Caco-2 (cell line): ENCODE data around the gene C22orf23. TPM values are rescaled to one million over a fixed set of nuclear protein-coding genes. Genes with fewer than 3 reads are reported as not detected.

Experiments used
- BruUV-seq: library from RNA; stranded (reverse); fragments of 400-500 nt; replicated peaks from 2 replicates; lab custom pipeline; 2021; lab: Mats Ljungman, UMichigan
- CTCF ChIA-PET: fragments of 300-600 bp; sonication (Branson Sonifier 250); formaldehyde crosslinking; loops from one replicate; lab custom pipeline; 2022; ENCODE audit warnings: antibody characterized with exemption; lab: Charles Lee
- POLR2A ChIA-PET: fragments of 300-600 bp; sonication (Branson Sonifier 250); formaldehyde crosslinking; loops from one replicate; lab custom pipeline; 2022; ENCODE audit warnings: antibody characterized with exemption; lab: Charles Lee
- DNase-seq, 2 experiments: peaks; one replicate each; pipeline versions ENCODE4 v3.0.0 to v3.0.0-alpha.2; 2020 to 2022
- H3K27me3 ChIP-seq: replicated peaks from 2 replicates; pipeline ENCODE4 v1.6.0; 2011; ENCODE audit warnings: low read length; ENCODE audit not compliant: control insufficient read depth, insufficient read depth
- H3K36me3 ChIP-seq: 2 replicates; pipeline ENCODE4 v1.5.1; 2011; ENCODE audit warnings: low read length; ENCODE audit not compliant: control insufficient read depth, insufficient read depth
- H3K4me1 ChIP-seq: fragments of 250-450 bp; sonication (Bioruptor Pico); 2 replicates; pipeline ENCODE4 v1.5.1; 2020; ENCODE audit warnings: mild to moderate bottlenecking
- H3K4me3 ChIP-seq: 2 replicates; pipeline ENCODE4 v1.5.1; 2011; ENCODE audit warnings: low read depth, mild to moderate bottlenecking, control low read depth, low read length
- H3K9me3 ChIP-seq: fragments of 250-450 bp; sonication (Bioruptor Pico); 2 replicates; pipeline ENCODE4 v1.5.1; 2020; ENCODE audit warnings: mild to moderate bottlenecking, moderate library complexity
- H3K27ac Mint-ChIP-seq: one replicate; pipeline ENCODE4 v1.8.0; 2022; ENCODE audit warnings: mixed read lengths; ENCODE audit not compliant: unreplicated experiment
- H3K27me3 Mint-ChIP-seq: one replicate; pipeline ENCODE4 v1.8.0; 2022; ENCODE audit warnings: mixed read lengths; ENCODE audit not compliant: insufficient read depth, unreplicated experiment
- H3K36me3 Mint-ChIP-seq: one replicate; pipeline ENCODE4 v1.8.0; 2022; ENCODE audit warnings: mild to moderate bottlenecking, mixed read lengths; ENCODE audit not compliant: insufficient read depth, unreplicated experiment
- H3K4me1 Mint-ChIP-seq: one replicate; pipeline ENCODE4 v1.8.0; 2022; ENCODE audit warnings: low read depth, mixed read lengths; ENCODE audit not compliant: unreplicated experiment
- H3K4me3 Mint-ChIP-seq: one replicate; pipeline ENCODE4 v1.8.0; 2022; ENCODE audit warnings: mild to moderate bottlenecking, moderate library complexity, mixed read lengths; ENCODE audit not compliant: unreplicated experiment
- H3K9me3 Mint-ChIP-seq: one replicate; pipeline ENCODE4 v1.8.0; 2022; ENCODE audit warnings: mixed read lengths; ENCODE audit not compliant: unreplicated experiment
- intact Hi-C: fragments of 100-400 bp; cut with micrococcal nuclease; formaldehyde crosslinking; loops from one replicate; pipeline ENCODE4 v1.10.0; 2022; ENCODE audit not compliant: unreplicated experiment
- total RNA-seq: library from RNA; stranded (reverse); gene quantifications from 2 replicates; pipeline ENCODE4 v1.2.3, GENCODE V29; 2022
- TF ChIP-seq, protein P1 (sequence below), 2 experiments: fragments of 200-600 bp in 1 of 2; IDR thresholded peaks; 1 replicate in 1 of 2; 2 replicates in 1 of 2; pipeline versions ENCODE4 v1.5.1 to v1.8.0; 2011 to 2022; ENCODE audit warnings: antibody characterized with exemption in 1 of 2, control low read depth in 1 of 2, inconsistent platforms in 1 of 2, low read depth in 1 of 2, low read length in 1 of 2, mild to moderate bottlenecking in 1 of 2, moderate library complexity in 1 of 2; ENCODE audit not compliant: insufficient read depth in 1 of 2, severe bottlenecking in 1 of 2, unreplicated experiment in 1 of 2

C22orf23 gene
- total RNA-seq, 1 experiment from 2014 or later = not detected

DNA sequence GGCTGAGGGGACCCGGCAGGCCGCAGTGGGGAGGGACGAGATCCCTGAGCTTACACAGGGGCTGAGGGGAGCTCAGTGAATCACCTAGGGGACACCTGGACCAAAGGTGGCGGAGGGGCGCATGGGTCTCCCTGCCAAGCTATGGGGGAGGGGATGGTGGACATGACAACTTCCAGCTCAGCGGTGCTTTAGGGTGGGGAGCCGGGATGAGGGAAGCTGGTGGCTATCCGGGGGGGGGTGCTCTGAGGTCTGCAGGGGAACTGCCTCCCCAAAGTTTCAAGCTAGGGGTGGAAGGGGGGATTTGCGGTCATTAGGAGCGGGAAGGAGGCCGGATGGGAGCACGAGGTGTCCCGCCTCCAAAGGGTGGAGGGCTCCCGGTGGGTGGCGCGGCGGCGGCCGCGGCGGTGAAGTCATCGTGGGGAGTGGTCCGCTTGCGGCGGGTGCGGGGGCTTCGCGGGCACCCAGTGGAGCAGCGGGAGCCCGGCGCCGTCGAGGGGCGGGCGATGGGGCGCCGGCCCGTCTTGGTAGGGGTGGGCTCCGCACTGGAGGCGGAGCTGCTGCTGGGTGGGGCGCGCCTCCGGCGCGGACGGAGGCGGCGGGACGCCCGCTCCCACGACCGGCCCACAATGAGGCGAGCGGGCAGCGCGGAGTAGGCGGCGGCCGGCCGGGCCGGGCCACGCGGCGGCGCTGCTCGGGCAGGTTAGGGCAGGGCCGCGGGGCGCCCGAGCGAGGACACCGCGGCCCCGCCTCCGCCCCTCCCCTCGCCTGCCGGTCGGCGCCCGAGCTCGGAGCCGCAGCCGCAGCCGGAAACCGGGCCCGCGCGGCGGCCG, 47.7 kb downstream of the C22orf23 start, which contains the start of gene MICALL1:
MICALL1 (plus strand) TSS at position 764 of the 830 bp plus-strand sequence. CDS start 126 bp downstream, outside the sequence.
- H3K4me1 Mint-ChIP-seq = peaks cover 15% of the 10 kb centered on the region
- H3K27ac Mint-ChIP-seq = peak within 1 kb of the TSS; percentile 95
- H3K4me3 ChIP-seq = peak within 1 kb of the TSS; percentile 69
- peak within 1 kb of the TSS; percentile 91 for H3K4me3 Mint-ChIP-seq
- H3K27me3 Mint-ChIP-seq = no peaks in the 10 kb centered on the region
- H3K9me3 ChIP-seq = no peaks in the 10 kb centered on the region
- TF ChIP-seq, protein P1, sequence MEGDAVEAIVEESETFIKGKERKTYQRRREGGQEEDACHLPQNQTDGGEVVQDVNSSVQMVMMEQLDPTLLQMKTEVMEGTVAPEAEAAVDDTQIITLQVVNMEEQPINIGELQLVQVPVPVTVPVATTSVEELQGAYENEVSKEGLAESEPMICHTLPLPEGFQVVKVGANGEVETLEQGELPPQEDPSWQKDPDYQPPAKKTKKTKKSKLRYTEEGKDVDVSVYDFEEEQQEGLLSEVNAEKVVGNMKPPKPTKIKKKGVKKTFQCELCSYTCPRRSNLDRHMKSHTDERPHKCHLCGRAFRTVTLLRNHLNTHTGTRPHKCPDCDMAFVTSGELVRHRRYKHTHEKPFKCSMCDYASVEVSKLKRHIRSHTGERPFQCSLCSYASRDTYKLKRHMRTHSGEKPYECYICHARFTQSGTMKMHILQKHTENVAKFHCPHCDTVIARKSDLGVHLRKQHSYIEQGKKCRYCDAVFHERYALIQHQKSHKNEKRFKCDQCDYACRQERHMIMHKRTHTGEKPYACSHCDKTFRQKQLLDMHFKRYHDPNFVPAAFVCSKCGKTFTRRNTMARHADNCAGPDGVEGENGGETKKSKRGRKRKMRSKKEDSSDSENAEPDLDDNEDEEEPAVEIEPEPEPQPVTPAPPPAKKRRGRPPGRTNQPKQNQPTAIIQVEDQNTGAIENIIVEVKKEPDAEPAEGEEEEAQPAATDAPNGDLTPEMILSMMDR (IDR thresholded peaks at IDR 0.05; ENCODE audit: insufficient read depth in 1 of 2, low read depth in 1 of 2, low read length in 1 of 2, severe bottlenecking in 1 of 2, unreplicated experiment in 1 of 2) = no peak
- ChIA-PET CTCF (interaction anchor here (0.5 to 1.7 kb wide), 13 partner anchors 9 to 641 kb away, joined by 3 to 10 read pairs (median 3); partner anchors contain the start of genes ANKRD54, C22orf23 and POLR2F), POLR2A (interaction anchor here (0.6 to 2.7 kb wide), 6 partner anchors 9 to 262 kb away, joined by 3 to 17 read pairs (median 4); partner anchors contain the start of genes C22orf23 and POLR2F)
- DNase-seq = peak; percentile 68 to 89
- H3K4me1 ChIP-seq = peaks cover 25% of the 10 kb centered on the region
- H3K36me3 Mint-ChIP-seq = peaks cover 18% of the 10 kb centered on the region
- no peaks in the 10 kb centered on the region for H3K9me3 Mint-ChIP-seq
- intact Hi-C loops = loop anchor here (1.0 kb wide), 1 partner anchor 29 kb away; no protein-coding TSS in a partner anchor
- H3K27me3 ChIP-seq = no peaks in the 10 kb centered on the region
- BruUV-seq = no TSS peak
- H3K36me3 ChIP-seq = no peaks in the 10 kb centered on the region

DNA sequence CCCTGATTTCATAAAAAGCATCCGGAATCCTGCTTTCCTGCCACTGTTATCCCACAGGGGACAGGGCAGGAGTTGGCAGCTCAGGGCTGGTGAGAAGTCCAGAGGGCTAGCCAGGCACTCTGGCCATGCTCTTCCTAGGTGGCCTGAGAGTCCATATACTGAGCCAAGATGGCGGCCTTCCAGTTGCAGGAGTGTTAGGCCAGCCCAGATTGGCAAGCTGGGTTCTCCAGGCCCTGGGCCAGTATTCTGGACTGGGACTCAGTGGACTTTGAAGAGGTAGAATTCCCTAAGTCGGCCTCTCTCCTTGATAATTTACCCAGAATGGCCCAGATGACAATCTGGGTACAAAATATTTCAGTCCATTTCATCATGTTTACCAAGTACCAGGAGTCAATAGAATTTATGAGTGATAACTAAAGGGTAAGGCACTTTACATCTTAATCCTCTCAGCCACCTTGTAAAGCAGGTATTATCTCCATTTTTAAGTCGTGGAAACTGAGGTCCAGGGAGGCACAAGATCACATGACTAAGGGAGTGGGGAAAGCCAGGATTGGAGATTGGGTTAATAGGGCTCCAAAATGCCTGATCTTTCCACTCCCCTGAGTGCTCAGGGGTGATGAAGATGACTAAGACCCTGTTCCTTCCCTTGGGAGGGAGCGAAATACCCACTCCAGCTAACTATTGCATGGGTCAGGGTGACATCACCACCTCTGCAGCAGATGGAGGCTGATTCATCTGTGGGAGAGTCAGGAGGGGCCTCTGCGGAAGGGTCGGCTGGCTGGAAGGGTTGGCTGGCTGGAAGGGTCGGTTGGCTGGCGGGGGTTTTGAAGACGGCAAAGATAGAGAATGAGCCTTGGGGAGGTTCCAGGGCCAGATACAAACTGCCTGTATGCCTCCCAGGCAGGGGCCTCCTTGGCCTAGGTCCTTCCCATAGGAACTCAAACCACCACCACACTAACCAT, 48.5 kb downstream of the C22orf23 start:
- DNase-seq = peak; percentile 60 to 68
- H3K36me3 Mint-ChIP-seq = peaks cover 18% of the 10 kb centered on the region
- H3K36me3 ChIP-seq = no peaks in the 10 kb centered on the region
- TF ChIP-seq, protein P1 (IDR thresholded peaks at IDR 0.05; ENCODE audit: insufficient read depth in 1 of 2, low read depth in 1 of 2, low read length in 1 of 2, severe bottlenecking in 1 of 2, unreplicated experiment in 1 of 2) = no peak
- H3K4me3 Mint-ChIP-seq = peak overlapping the region; percentile 91
- peak overlapping the region; percentile 69; the same call in 1 of the 2 replicates for H3K4me3 ChIP-seq
- intact Hi-C loops = no loop called here
- BruUV-seq = TSS peak; percentile 69
- H3K27me3 Mint-ChIP-seq = no peaks in the 10 kb centered on the region
- peaks cover 25% of the 10 kb centered on the region for H3K4me1 ChIP-seq
- no peaks in the 10 kb centered on the region for H3K27me3 ChIP-seq
- peaks cover 15% of the 10 kb centered on the region for H3K4me1 Mint-ChIP-seq
- H3K27ac Mint-ChIP-seq = peak overlapping the region; percentile 95
- ChIA-PET POLR2A (interaction anchor here (0.6 to 2.7 kb wide), 5 partner anchors 8 to 261 kb away, joined by 3 to 17 read pairs (median 6); no protein-coding TSS in a partner anchor), CTCF (interaction anchor here (0.6 to 1.7 kb wide), 3 partner anchors 8 to 640 kb away, joined by 3 to 10 read pairs (median 4); no protein-coding TSS in a partner anchor)
- H3K9me3 ChIP-seq = no peaks in the 10 kb centered on the region
- H3K9me3 Mint-ChIP-seq = no peaks in the 10 kb centered on the region
